ENCODE measurements around the gene HCLS1.
"Not testable (repeated sequence)": the region's sequence is repeated elsewhere in the genome, so short reads cannot be mapped to it uniquely, and the experiment has no call there.

The HCLS1 gene, protein sequence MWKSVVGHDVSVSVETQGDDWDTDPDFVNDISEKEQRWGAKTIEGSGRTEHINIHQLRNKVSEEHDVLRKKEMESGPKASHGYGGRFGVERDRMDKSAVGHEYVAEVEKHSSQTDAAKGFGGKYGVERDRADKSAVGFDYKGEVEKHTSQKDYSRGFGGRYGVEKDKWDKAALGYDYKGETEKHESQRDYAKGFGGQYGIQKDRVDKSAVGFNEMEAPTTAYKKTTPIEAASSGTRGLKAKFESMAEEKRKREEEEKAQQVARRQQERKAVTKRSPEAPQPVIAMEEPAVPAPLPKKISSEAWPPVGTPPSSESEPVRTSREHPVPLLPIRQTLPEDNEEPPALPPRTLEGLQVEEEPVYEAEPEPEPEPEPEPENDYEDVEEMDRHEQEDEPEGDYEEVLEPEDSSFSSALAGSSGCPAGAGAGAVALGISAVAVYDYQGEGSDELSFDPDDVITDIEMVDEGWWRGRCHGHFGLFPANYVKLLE

DNA sequence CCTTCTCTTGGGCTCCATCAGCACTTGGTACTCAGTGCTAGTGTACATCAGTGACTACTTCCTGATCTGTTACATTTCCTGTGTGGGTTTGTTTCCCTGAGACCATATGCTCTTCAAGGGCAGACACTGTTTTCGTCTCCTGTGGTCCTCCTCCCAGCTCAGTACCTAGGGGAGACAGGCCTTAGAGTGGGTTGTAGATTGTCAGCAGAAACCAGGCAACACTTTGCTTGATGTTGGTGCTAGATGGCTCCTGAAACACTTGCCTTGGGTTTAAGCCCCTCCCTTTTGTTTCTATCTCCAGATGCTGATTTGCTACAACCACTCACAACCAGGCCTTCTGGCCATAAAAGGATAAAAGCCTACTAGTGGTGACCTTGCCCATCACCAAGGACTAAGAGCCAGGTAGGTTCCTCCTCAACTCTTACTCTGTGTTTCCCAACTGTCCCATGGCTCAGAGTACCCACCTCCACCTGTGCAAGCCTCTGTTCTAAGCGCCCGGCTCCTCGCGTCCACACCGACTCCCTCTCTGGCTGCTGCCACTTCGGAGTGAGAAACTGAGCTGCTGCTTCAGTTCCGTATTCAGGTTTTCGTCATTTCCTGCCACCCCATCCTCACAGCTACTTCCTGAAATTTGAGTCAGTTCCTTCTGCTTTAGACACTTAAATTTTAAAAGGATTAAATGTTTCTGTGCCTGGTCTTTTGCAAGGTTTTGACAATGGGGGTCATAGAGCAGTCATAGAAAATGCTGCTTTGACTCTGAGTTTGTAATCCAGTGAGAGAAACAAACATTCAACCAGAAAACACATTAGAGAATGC, at the start of gene HCLS1:
HCLS1 (minus strand) TSS at position 548 of the 816 bp plus-strand sequence. CDS start 2,556 bp downstream, outside the sequence.
- DNase-seq = peak in 37 of 42 donors; percentile 4 to 63 (median 32)
- intact Hi-C loops (cut with DNase I) = no loop called here

DNA sequence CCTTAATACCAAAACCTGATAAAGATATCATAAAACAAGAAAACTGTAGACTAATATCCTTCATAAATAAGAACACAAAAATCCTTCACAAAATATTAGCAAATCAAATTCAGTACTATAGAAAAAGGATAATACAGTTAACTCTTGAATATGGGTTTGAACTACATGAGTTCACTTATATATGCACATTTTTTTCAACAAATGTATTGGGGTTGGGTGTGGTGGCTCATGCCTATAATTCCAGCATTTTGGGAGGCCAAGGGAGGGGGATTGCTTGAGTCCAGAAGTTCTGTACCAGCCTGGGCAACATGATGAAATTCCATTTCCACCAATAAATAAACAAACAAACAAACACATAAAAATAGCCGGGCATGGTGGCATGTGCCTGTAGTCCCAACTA, 49.6 kb upstream of the HCLS1 start:
- DNase-seq = no peak
- intact Hi-C loops (cut with DNase I) = no loop called here

DNA sequence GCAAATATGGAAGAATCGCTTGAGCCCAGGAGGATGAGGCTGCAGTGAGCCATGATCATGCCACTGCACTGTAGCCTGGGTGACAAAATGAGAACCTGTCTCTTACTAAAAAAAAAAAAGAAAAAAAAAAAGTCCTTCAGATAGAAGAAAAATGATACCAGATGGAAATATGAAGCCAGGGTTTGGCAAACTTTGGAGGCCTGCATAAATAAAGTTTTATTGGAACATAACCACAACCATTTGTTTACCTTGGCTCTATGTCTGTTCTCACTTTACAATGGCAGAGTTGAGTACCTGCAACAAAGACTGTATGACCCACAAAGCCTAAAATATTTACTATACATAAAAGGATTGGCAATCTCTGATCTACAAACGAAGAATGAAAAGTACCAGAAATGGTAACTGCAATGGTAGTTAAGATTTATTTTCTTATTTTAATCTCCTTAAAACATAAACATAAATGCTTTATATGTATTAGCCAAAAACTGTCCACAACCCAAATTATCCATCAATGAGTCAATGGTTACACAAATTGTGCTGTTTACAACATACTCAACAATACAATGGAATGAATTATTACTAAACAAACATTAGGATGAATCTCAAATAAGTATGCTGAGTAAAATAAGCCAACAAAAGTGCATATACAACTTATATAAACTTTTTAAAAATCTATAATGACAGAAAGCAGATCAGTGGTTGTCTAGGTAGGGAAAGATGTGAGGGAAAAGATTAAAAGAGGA, 47.0 kb upstream of the HCLS1 start:
- intact Hi-C loops (cut with DNase I) = no loop called here
- DNase-seq = no peak

DNA sequence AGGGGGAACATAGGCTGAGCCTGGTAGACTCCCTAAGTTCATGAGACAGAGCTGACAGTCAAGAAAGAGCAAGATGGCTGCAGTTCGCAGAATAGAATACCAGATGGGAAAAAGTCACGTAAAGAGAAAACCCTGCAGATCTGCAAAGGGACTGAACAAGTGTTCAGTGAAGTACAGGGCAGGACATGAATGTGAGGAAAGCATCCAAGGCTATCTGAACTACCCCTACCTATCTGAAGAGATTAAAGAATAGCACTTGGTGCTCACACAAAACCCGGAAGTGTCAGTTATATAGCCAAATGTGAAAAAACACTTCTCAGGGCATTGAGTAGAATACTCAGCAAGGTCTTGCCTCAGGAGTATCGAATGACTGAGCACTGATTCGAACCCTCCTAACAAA, 44.8 kb upstream of the HCLS1 start:
- intact Hi-C loops (cut with DNase I) = no loop called here
- DNase-seq = no peak

DNA sequence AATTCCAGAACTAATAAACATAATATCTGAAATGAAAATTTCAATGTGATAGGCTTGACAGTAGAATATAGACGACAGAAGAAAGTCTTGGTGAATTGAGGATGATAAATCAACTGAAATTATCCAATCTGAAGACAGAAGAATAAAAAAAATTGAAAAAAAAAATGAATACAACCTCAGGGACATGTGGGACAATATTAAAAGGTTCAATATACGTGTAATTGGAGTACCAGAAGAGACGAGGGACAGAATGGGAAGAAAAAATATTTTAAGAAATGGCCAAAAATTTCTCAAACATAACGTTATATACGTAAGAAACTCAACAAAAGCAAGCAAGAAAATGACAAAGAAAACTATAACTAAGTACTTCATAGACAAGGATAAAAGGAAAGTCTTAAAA, 43.3 kb upstream of the HCLS1 start:
- intact Hi-C loops (cut with DNase I) = no loop called here

DNA sequence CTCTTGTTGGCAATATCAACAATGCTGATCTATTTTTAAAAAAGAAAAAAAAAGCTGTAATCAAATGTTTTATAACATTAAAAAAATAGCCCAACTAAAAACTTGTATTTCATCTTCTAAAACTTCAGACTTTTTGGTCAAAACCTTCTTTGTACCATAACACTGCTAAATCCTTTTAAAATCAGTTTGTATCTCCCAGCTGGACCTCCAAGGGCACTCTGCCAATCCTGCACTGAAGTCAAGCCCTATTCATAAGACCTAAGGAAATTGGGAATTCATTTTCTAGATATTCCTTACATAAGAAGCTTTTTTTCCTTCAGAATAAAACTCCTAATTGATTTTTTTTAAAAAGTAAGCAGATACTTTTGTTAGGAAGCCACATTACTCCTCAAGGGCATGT, 38.2 kb upstream of the HCLS1 start:
- peak in 3 of 42 donors; percentile 9 to 46 (median 29) for DNase-seq
- intact Hi-C loops (cut with DNase I) = no loop called here

More for the DNA sequence above, 43.3 kb upstream of the HCLS1 start:
- no peak for DNase-seq

DNA sequence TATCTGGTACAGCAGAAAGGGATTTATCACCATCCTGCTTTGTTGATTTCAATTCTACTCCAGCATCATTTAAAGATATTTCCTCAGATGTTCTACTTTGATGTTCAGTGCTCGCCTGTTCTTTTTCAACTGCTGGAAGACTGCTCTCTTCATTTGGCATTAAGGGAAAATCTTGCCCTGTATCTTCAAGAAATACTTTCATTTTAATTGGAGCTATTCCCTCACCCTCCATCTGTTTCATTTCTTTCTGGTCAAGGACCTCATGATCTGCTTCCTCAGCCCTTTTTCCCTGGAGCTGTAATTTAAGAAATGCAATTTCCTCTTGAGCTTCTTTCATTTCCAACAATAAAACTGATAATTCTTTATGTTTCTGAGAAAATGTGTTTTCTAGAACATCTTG, 37.8 kb upstream of the HCLS1 start:
- DNase-seq = no peak
- intact Hi-C loops (cut with DNase I) = no loop called here

DNA sequence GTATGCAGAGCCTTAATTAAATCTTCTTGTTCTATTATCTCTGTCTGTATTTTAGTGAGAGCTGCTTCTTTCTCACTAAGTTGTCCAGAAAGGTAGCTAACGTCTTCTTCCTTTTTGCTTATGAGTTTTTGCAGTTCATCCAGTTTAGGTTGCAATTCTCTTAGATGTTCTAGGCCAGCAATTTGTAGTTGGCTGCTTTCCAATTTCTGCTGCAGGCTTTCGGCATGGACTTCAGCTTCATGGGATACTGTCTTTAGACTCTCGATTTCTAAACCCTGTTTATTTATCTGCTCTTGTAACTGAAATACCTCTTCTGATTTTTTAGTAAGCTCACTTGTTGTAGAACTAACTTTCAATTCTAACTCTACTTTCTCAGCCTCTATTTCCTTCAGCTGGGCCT, 35.5 kb upstream of the HCLS1 start:
- intact Hi-C loops (cut with DNase I) = no loop called here
- no peak for DNase-seq

DNA sequence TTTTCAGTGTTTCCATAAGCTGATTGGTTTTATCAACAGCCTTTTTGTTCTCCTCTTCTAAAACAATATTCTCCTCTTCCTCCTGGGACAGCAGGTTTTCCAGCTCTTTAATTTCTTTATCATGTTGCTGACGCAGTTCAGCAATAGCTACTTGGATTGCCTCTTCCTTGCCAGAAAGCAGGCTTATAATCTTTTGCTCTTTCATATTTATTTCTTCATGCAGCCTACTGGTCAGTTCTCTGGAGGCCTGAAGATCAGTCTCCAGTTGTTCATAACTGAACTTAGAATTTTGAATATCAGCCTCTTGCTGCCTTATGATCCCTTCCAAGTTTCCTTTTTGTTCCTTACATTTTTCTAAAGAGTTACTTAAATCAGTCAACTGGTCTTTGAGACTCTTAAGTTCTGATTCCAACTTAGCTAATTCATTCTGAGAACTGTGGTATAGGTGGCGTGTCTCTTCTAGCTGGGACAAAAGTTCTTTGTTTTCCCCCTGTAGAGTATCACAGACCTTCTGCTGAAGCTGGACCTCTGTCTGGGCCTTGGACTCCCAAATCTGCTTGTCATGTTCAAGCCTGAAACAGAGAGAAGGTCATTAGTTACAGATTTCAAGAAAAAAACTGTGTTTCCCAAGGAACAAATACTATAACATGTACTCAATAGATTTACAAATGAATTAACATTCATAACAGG, 31.5 kb upstream of the HCLS1 start:
- DNase-seq = no peak
- intact Hi-C loops (cut with DNase I) = no loop called here

DNA sequence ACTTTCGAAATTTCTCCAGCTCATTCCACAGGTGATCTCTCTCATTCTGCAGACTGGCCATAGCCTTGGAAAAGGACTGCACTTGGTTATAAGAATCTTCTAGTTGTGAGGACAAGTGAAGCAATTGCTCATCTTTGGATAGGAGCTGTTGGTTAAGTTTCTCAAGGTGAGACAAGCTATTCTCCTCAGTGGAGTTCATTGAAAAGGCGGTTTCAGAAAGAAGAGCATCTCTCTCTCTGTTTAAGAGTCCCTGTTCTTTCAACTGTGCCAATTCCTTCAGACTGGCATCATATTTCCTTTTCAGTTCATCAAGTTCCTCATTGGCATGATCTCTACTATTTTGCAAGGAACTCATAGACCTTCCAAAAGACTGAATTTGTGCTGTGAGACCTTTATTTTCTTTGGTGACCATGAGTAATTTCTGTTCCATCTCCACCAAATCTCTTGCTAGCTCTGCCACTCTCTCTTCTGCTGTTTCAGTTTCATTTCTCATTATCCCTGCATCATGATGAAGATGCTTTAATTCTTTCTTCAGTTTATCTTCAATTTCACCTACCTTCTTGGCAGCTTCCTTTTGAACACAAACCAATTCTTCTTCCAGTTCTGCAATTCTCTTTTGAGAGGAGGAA, 30.2 kb upstream of the HCLS1 start:
- DNase-seq = no peak
- intact Hi-C loops (cut with DNase I) = no loop called here

DNA sequence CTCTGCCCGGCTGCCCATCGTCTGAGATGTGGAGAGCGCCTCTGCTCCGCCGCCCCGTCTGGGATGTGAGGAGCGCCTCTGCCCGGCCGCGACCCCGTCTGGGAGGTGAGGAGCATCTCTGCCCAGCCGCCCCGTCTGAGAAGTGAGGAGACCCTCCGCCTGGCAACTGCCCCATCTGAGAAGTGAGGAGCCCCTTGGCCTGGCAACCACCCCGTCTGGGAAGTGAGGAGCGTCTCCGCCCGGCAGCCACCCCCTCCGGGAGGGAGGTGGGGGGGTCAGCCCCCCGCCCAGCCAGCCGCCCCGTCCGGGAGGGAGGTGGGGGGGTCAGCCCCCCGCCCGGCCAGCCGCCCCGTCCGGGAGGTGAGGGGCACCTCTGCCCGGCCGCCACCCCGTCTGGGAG, 28.0 kb upstream of the HCLS1 start:
- intact Hi-C loops (cut with DNase I) = not testable (repeated sequence)

DNA sequence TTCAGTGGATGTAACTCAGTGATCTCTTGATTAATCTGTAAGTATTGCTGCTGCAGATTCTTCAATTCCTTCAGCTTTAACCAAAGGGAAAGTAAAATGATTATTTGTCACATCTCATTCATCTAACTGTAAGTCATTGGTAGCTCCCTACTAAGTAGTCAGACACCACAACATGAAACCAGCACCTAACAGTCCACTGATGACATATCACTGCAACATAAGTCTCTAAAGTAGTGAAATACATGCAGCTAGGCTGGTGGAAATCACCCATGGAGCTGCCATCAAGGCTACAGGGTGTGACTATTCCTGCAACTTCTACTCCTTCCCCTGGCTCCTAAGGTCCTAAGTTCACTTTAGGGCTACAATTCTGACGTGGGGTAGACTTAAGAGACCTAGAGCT, 21.1 kb upstream of the HCLS1 start:
- intact Hi-C loops (cut with DNase I) = no loop called here
- no peak for DNase-seq

More for the DNA sequence above, 28.0 kb upstream of the HCLS1 start:
- DNase-seq = not testable (repeated sequence)

DNA sequence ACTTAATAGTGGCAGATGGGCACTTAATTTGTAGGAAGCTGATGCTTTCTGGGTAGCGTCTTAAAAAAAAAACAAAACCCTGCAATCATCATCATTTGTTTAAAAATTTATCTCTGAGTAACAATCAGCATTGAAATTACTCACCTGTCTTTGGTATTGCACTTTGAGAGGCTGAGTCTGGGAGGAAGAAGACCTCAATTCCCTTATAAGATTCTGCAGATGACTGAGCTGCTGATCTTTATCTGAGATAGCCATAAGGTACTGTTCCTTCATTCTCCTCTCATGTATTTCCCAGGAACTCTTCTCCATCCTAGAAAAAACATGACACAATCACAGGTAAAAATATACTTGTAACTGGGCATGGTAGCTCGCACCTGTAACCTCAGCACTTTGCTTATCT, 16.4 kb upstream of the HCLS1 start:
- intact Hi-C loops (cut with DNase I) = no loop called here
- DNase-seq = no peak

DNA sequence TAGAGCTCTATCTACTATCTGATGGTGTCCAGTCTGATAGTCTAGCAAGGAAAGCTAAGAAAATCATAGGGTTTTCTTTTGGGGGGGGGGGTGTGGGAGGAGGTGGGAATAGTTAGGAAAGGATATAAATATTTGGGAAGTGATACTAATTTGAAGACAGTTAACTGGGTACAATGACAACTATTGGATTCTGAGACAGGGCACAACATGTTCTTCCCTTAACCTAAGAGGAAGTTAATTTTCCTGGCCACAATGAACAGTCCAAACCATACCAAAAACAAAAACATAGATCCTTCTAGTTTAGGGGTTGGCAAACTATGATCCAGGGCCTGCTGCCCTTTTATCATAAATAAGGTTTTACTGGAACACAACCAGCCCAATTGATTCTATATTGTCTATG, 10.0 kb upstream of the HCLS1 start:
- intact Hi-C loops (cut with DNase I) = no loop called here
- no peak for DNase-seq

DNA sequence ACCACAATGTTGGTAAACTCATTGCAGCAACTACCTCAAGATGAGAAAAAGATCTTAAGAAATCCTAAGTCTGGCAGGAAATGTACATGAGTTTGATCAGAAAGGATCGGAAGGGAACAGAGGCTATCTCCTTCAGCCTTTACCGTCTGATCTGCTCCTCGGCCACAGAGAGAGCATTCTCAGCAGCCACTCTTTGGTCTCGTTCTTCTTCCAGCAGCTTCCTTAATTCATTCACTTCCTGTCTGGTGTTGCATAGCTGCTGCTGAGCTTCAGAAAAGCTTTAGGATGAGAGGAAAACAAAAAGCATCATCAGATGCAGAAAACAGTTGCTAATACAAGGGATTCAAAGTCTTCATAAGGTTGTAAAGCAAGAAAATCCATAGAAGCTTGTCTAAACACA, 6.6 kb upstream of the HCLS1 start:
- peak in 2 of 42 donors; percentile 13 to 25 for DNase-seq

DNA sequence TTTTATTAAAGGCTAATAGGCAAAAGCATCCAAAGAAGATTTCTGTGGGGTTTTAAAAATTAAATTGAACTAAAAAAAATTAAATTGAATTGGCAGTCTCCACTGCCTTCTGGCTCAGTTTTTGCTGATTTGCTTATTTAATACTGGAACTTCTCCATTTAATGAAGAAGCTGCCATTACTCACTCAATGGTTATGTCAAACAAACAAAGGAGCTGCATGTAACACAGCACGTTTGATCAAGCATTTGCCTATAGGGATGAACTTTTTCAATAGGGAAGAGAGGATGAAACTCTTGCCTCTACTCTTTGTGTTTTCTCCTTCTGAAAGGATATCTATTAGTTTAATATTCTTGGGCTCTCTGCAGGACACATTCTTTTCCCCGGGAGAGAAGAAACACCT, 4.8 kb upstream of the HCLS1 start:
- intact Hi-C loops (cut with DNase I) = no loop called here
- DNase-seq = no peak

More for the DNA sequence above, 6.6 kb upstream of the HCLS1 start:
- intact Hi-C loops (cut with DNase I) = no loop called here

DNA sequence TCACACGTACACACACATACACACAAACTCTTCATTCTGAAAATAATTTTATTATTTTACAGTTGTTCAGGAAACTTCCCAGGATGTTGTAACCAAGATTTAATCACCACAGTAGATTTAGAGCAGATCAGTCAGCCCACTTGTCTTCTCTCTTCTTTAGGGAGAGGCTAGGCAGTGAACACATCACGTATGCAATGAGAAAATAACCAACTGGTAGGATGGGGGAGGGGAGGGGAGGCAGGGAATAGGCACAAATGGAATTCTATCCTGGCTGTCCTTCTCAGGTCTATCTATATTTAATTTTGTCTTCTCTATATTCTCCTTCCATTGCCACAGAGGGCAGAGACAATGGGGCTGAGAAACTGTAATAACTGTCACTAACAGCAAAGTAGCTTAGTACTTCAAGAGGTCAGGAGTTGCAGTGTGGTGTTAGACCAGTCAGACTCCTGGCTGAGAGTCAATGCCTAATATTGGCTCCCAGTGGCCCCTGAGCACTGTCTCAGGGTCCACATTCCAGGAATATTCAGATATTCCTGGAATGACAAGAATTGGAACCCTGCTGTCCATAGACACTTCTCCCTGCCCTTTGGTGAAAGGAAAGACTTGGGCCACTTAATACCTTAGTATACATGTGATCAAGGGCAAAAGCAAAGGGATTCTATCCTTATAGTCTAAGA, 2.6 kb upstream of the HCLS1 start:
- no peak for DNase-seq
- intact Hi-C loops (cut with DNase I) = no loop called here

DNA sequence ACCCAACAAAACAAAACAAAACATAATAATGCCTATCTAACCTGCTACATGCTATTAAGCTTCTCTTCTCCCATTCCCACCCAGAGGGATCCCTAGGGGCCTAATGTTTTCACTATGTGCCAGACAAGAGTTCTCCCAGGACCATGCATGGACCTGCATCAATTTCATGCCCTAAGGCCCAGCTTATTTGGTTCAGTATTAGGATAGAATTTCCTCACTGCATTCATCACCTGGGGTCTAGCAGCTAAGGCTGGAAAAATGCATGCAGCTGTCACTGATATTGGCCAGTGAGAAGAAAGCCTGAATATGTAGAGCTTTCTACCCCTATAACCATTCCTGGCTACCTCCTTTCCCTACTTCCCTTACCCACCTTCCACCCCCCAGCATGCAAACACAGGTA, 2.0 kb upstream of the HCLS1 start:
- intact Hi-C loops (cut with DNase I) = no loop called here
- no peak for DNase-seq

Measured in head of caudate nucleus (tissue), 42 donors.